Parathyroid adenoma (tissue), 2 donors: Measurements from ENCODE around the gene RSPH3.

Experiments
- H2AFZ ChIP-seq: fragments of 300-600 bp; sonication (generic); one replicate; pipeline ENCODE4 v1.7.0; 2017; ENCODE audit warnings: antibody characterized with exemption, mild to moderate bottlenecking
- H3K27ac ChIP-seq: fragments of 300-600 bp; sonication (generic); one replicate; pipeline ENCODE4 v1.7.0; 2017
- H3K27me3 ChIP-seq: fragments of 300-600 bp; sonication (generic); one replicate; pipeline ENCODE4 v1.7.0; 2017; ENCODE audit warnings: low read length; ENCODE audit not compliant: control insufficient read depth, insufficient read depth
- H3K36me3 ChIP-seq: fragments of 300-600 bp; sonication (generic); one replicate; pipeline ENCODE4 v1.7.0; 2017; ENCODE audit warnings: low read length; ENCODE audit not compliant: control insufficient read depth, insufficient read depth
- H3K4me1 ChIP-seq: fragments of 300-600 bp; sonication (generic); one replicate; pipeline ENCODE4 v1.7.0; 2017; ENCODE audit warnings: control low read depth
- H3K4me2 ChIP-seq: fragments of 300-600 bp; sonication (generic); one replicate; pipeline ENCODE4 v1.7.0; 2017; ENCODE audit warnings: low read length
- H3K4me3 ChIP-seq: fragments of 300-600 bp; sonication (generic); one replicate; pipeline ENCODE4 v1.7.0; 2017; ENCODE audit warnings: low read depth, low read length
- H3K79me2 ChIP-seq: fragments of 300-600 bp; sonication (generic); one replicate; pipeline ENCODE4 v1.7.0; 2017; ENCODE audit warnings: control low read depth
- H3K9ac ChIP-seq: fragments of 300-600 bp; sonication (generic); one replicate; pipeline ENCODE4 v1.7.0; 2017; ENCODE audit warnings: mild to moderate bottlenecking
- H3K9me3 ChIP-seq: fragments of 300-600 bp; sonication (generic); one replicate; pipeline ENCODE4 v1.7.0; 2017; ENCODE audit warnings: low read length; ENCODE audit not compliant: control insufficient read depth
- TF ChIP-seq, protein P1 (sequence below): fragments of 300-600 bp; sonication (generic); IDR thresholded peaks from one replicate; pipeline ENCODE4 v1.7.0; 2017; ENCODE audit warnings: antibody characterized with exemption, mild to moderate bottlenecking
- donor health status: primary hyperparathyroidism.

RSPH3 gene

DNA sequence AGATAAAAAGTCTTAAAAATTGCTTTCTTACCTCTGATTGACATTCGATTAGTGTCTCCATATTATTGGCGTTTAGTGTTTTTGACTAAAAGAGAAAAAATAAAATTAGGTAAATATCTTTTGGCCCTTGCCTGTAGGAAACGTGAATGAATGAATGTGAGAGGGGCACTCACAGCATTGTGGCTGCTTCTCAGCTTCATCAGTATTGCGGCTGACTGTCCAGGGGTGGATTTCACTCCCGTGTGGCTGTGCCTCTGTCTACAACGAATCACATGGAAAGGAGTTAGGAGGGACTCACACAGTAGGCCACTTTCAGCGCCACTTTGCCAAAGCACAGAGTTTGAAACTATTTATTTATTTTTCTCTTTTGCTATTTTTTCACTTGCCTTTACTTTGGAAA lies 43.9 kb upstream of the RSPH3 start:
- H3K4me1 ChIP-seq: no peaks in the 10 kb centered on the region
- H3K4me3 ChIP-seq: peak overlapping the region; percentile 8
- H3K27me3 ChIP-seq: no peaks in the 10 kb centered on the region
- no peak overlapping the region for H2AFZ ChIP-seq
- no peaks in the 10 kb centered on the region for H3K36me3 ChIP-seq
- H3K4me2 ChIP-seq: no peak overlapping the region
- TF ChIP-seq, protein P1, sequence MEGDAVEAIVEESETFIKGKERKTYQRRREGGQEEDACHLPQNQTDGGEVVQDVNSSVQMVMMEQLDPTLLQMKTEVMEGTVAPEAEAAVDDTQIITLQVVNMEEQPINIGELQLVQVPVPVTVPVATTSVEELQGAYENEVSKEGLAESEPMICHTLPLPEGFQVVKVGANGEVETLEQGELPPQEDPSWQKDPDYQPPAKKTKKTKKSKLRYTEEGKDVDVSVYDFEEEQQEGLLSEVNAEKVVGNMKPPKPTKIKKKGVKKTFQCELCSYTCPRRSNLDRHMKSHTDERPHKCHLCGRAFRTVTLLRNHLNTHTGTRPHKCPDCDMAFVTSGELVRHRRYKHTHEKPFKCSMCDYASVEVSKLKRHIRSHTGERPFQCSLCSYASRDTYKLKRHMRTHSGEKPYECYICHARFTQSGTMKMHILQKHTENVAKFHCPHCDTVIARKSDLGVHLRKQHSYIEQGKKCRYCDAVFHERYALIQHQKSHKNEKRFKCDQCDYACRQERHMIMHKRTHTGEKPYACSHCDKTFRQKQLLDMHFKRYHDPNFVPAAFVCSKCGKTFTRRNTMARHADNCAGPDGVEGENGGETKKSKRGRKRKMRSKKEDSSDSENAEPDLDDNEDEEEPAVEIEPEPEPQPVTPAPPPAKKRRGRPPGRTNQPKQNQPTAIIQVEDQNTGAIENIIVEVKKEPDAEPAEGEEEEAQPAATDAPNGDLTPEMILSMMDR: no peak
- no peak overlapping the region for H3K27ac ChIP-seq
- no peaks in the 10 kb centered on the region for H3K79me2 ChIP-seq
- no peaks in the 10 kb centered on the region for H3K9me3 ChIP-seq
- no peak overlapping the region for H3K9ac ChIP-seq

DNA sequence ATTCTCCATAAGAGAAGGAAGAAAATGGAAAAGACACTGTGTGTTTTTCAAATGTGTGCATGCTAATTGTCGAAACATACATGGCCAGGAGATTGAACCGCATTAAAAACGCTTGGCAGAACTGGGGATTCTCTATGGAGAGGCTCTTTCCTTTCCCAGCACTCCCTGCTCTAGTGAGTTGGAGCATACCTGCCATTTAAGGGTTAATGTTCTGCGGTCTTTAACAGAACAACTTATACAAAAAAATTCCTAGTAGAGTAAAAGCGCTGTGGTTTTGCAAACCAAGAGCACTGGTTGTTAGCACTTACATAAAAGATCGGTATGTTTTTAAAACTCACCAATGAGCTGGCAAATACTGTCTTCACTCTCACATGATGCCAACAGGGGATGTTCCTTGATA lies 43.2 kb upstream of the RSPH3 start:
- Histone ChIP-seq H3K9ac (no peak overlapping the region), H3K9me3 (no peaks in the 10 kb centered on the region), H3K4me1 (no peaks in the 10 kb centered on the region), H3K27ac (no peak overlapping the region), H3K4me3 (no peak overlapping the region), H2AFZ (no peak overlapping the region), H3K36me3 (no peaks in the 10 kb centered on the region), H3K79me2 (no peaks in the 10 kb centered on the region), H3K27me3 (no peaks in the 10 kb centered on the region), H3K4me2 (no peak overlapping the region)
- TF ChIP-seq, protein P1: no peak

DNA sequence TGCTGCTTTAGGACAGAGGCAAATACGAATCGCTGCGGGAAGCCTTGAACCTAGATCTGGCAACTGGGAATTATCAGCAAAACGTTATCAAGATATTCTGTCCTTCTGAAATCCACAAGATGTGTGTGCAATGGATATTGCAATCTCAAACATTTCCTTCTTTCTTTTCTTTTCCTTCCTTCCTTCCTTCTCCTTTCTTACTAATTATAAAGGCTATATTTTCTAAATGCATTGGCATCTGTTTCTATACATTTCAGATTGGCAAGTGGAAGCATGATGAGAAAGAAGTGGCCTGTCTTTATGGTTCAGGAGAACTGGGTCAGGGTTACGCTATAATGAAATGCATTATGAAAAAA lies 42.8 kb upstream of the RSPH3 start:
- Histone ChIP-seq H3K27me3 (no peaks in the 10 kb centered on the region), H3K36me3 (no peaks in the 10 kb centered on the region), H3K4me1 (no peaks in the 10 kb centered on the region), H3K9ac (no peak overlapping the region), H3K79me2 (no peaks in the 10 kb centered on the region), H3K4me2 (no peak overlapping the region), H3K4me3 (peak overlapping the region; percentile 6), H3K27ac (no peak overlapping the region), H2AFZ (peak overlapping the region; percentile 52), H3K9me3 (no peaks in the 10 kb centered on the region)
- TF ChIP-seq, protein P1: no peak

DNA sequence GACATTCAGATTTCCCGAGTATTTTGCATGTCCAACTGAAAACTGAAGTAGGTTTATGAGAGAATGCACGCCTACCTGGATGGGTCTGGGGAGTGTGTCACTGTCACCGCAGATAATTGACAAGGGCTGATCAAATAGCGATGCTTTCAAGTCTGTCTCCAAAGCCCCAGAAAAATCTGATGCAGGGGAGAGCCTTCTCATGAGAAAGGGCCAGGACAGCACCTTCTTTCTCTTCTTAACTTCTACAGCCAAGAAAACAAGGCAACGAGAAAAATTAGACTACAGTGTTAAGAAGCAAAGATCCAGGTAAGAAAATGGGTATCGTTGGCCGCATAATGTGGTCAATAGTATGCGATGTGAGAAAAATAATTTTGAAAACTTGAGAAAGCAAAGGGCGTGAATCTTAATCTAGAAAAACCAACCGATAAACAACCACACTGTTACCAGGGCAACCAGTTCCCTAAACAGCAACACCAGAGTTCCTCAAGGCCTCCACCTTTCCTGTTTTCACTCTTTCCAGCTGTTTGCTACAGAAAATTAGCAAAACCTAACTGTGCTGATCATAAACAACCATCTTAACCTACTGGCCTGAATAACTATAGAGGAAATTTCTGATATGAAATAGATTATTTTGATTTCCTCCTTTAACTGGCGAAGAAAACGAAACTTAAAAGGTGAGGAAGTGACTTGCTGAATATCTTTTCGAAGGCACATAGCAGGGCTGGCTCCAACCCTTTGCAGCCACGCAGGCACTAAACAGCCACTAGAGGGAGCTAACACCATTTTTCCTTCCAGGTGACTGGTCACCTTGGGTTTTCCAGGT lies 42.2 kb upstream of the RSPH3 start:
- H3K9me3 ChIP-seq: no peaks in the 10 kb centered on the region
- peak overlapping the region; percentile 52 for H2AFZ ChIP-seq
- H3K4me3 ChIP-seq: peak overlapping the region; percentile 6
- H3K9ac ChIP-seq: no peak overlapping the region
- H3K27ac ChIP-seq: no peak overlapping the region
- H3K4me2 ChIP-seq: peak overlapping the region; percentile 36
- TF ChIP-seq, protein P1: peak; percentile 96
- H3K79me2 ChIP-seq: no peaks in the 10 kb centered on the region
- H3K36me3 ChIP-seq: no peaks in the 10 kb centered on the region
- no peaks in the 10 kb centered on the region for H3K27me3 ChIP-seq
- H3K4me1 ChIP-seq: no peaks in the 10 kb centered on the region

DNA sequence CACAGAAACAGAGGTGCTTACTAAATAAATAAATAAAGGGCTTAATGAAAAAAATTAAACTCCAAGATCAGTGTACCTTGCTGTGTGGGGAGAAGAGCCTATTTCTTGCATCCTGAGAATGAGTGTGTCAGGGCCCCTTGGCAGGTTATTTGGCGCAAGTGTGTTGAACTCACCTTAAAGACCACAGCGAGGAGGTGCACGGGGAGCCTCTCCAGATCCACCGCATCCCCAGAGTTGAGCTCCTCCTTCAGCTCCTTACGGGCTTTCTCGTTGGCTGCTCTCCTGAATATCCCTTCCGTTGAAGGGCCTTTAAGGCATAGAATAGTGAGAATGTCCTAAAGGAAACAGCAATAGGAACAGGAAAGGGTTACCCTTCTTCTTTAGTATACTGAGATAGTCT lies 41.2 kb upstream of the RSPH3 start:
- Histone ChIP-seq H3K79me2 (no peaks in the 10 kb centered on the region), H2AFZ (no peak overlapping the region), H3K9me3 (no peaks in the 10 kb centered on the region), H3K4me2 (no peak overlapping the region), H3K27me3 (no peaks in the 10 kb centered on the region), H3K9ac (no peak overlapping the region), H3K27ac (no peak overlapping the region), H3K36me3 (no peaks in the 10 kb centered on the region), H3K4me3 (no peak overlapping the region), H3K4me1 (no peaks in the 10 kb centered on the region)
- TF ChIP-seq, protein P1: no peak
